NCI-H82 (cell line): ENCODE measurements around the gene RFX4.

ENCODE experiments used
- DNase-seq: peaks from one replicate; lab custom pipeline; 2025; lab: John Stamatoyannopoulos, UW

RFX4 gene

GRCh38 chr12:106766393-106766826 lies 183.6 kb downstream of the RFX4 start:
- no peak for DNase-seq

GRCh38 chr12:106767206-106767605 lies 184.4 kb downstream of the RFX4 start:
- DNase-seq: no peak

GRCh38 chr12:106767954-106768822 lies 185.4 kb downstream of the RFX4 start:
- peak; percentile 17 for DNase-seq

- no peak for DNase-seq
Observed at GRCh38 chr12:106769078-106769477, 186.3 kb downstream of the RFX4 start.

- DNase-seq: no peak
Observed at GRCh38 chr12:106769546-106769945, 186.7 kb downstream of the RFX4 start.

- DNase-seq: no peak
Observed at GRCh38 chr12:106771425-106771824, 188.6 kb downstream of the RFX4 start.

- DNase-seq: peak; percentile 40
Observed at GRCh38 chr12:106773286-106774004, 190.6 kb downstream of the RFX4 start.

GRCh38 chr12:106774005-106774807 lies 191.4 kb downstream of the RFX4 start, which contains the start of gene RIC8B:
TSS of gene RIC8B (plus strand) at chr12:106774682. CDS start at chr12:106774746, 64 bp downstream.
- DNase-seq: peak; percentile 99

- peak; percentile 42 for DNase-seq
Observed at GRCh38 chr12:106774808-106775524, 192.2 kb downstream of the RFX4 start.

GRCh38 chr12:106776897-106777296 lies 194.1 kb downstream of the RFX4 start:
- no peak for DNase-seq

- DNase-seq: no peak
Observed at GRCh38 chr12:106780010-106780631, 197.3 kb downstream of the RFX4 start.

GRCh38 chr12:106782619-106783018 lies 199.8 kb downstream of the RFX4 start:
- DNase-seq: no peak

GRCh38 chr12:106783515-106783914 lies 200.7 kb downstream of the RFX4 start:
- DNase-seq: no peak

- DNase-seq: peak; percentile 14
Observed at GRCh38 chr12:106790020-106790419, 207.2 kb downstream of the RFX4 start.

GRCh38 chr12:106791531-106791930 lies 208.7 kb downstream of the RFX4 start:
- no peak for DNase-seq

GRCh38 chr12:106794369-106794768 lies 211.6 kb downstream of the RFX4 start:
- no peak for DNase-seq

- DNase-seq: no peak
Observed at GRCh38 chr12:106801167-106801708, 218.4 kb downstream of the RFX4 start.

- peak; percentile 2 for DNase-seq
Observed at GRCh38 chr12:106801830-106802533, 219.2 kb downstream of the RFX4 start.

GRCh38 chr12:106804668-106805067 lies 221.9 kb downstream of the RFX4 start:
- DNase-seq: peak; percentile 23
